Endothelial cell of umbilical vein (primary cell): Measurements from ENCODE around the gene NHLRC4. TPM values are rescaled to one million over a fixed set of nuclear protein-coding genes. Genes with fewer than 3 reads are reported as not detected.

Experiments
- BruUV-seq: library from RNA; stranded (reverse); fragments of 400-500 nt; replicated peaks from 2 replicates; lab custom pipeline; 2021; lab: Mats Ljungman, UMichigan
- CTCF ChIA-PET: fragments of 300-600, 350-600 bp; sonication (Branson Sonifier 250); formaldehyde crosslinking; loops from one replicate; lab custom pipeline; 2021; ENCODE audit warnings: antibody characterized with exemption, inconsistent platforms; lab: Charles Lee
- POLR2A ChIA-PET: fragments of 300-600, 350-600 bp; sonication (Branson Sonifier 250); formaldehyde crosslinking; loops from one replicate; lab custom pipeline; 2021; ENCODE audit warnings: antibody characterized with exemption, inconsistent platforms; lab: Charles Lee
- DNase-seq: peaks from one replicate; pipeline ENCODE4 v3.0.0-alpha.2; 2011; ENCODE audit warnings: low read depth, low spot score
- FAIRE-seq: peaks from 2 replicates; lab custom pipeline; 2011; peaks lifted over from hg19 to GRCh38; lab: Jason Lieb, UNC
- H2AFZ ChIP-seq: 2 replicates; pipeline ENCODE4 v1.6.0; 2012; ENCODE audit warnings: low read depth, low read length, control low read depth, inconsistent platforms
- H3K27ac ChIP-seq: 2 replicates; pipeline ENCODE4 v1.5.1; 2011; ENCODE audit warnings: low read depth, mild to moderate bottlenecking, control low read depth, low read length, moderate library complexity; ENCODE audit not compliant: insufficient read depth
- H3K27me3 ChIP-seq, 2 experiments: 2 replicates each; pipeline versions ENCODE4 v1.6.0 to v1.6.1; 2011; ENCODE audit warnings: low read length in 2 of 2, mixed read lengths in 1 of 2; ENCODE audit not compliant: control insufficient read depth in 2 of 2, insufficient read depth in 2 of 2
- H3K36me3 ChIP-seq, 2 experiments: 2 replicates in 1 of 2; 3 replicates in 1 of 2; pipeline ENCODE4 v1.5.1; 2011; ENCODE audit warnings: low read length in 2 of 2, mild to moderate bottlenecking in 1 of 2, moderate library complexity in 1 of 2; ENCODE audit not compliant: control insufficient read depth in 2 of 2, insufficient read depth in 2 of 2; ENCODE audit errors: extremely low read depth in 1 of 2
- H3K4me1 ChIP-seq: 3 replicates; pipeline ENCODE4 v1.5.1; 2011; ENCODE audit warnings: mild to moderate bottlenecking, low read length; ENCODE audit not compliant: control insufficient read depth, insufficient read depth; ENCODE audit errors: extremely low read depth
- H3K4me2 ChIP-seq: 2 replicates; pipeline ENCODE4 v1.6.1; 2011; ENCODE audit warnings: low read length, control low read depth, mixed read lengths; ENCODE audit not compliant: insufficient read depth
- H3K4me3 ChIP-seq, 3 experiments: fragments of 200-600 bp in 1 of 3; sonication (generic), shearing (Covaris generic) in 1 of 3; replicated peaks in 1 of 3; 2 replicates each; pipeline ENCODE4 v1.5.1; 2011 to 2016; ENCODE audit warnings: control low read depth in 3 of 3, low read length in 3 of 3, mild to moderate bottlenecking in 2 of 3, inconsistent platforms in 1 of 3, low read depth in 1 of 3, moderate library complexity in 1 of 3; ENCODE audit not compliant: insufficient read depth in 1 of 3
- H3K79me2 ChIP-seq: 2 replicates; pipeline ENCODE4 v1.6.0; 2012; ENCODE audit warnings: low read length, inconsistent platforms; ENCODE audit not compliant: control insufficient read depth, insufficient read depth
- H3K9ac ChIP-seq: replicated peaks from 2 replicates; pipeline ENCODE3; 2011; ENCODE audit warnings: low read length, control low read depth; ENCODE audit not compliant: insufficient read depth; ENCODE audit errors: extremely low read depth
- H3K9me1 ChIP-seq: replicated peaks from 3 replicates; pipeline ENCODE4 v1.6.0; 2011; ENCODE audit warnings: mild to moderate bottlenecking, low read length; ENCODE audit not compliant: control insufficient read depth, insufficient read depth; ENCODE audit errors: extremely low read depth
- H3K9me3 ChIP-seq: replicated peaks from 2 replicates; pipeline ENCODE4 v1.5.1; 2012; ENCODE audit warnings: low read length, inconsistent platforms; ENCODE audit not compliant: control insufficient read depth, insufficient read depth
- H4K20me1 ChIP-seq: replicated peaks from 2 replicates; pipeline ENCODE3; 2011; ENCODE audit warnings: mild to moderate bottlenecking, low read length; ENCODE audit not compliant: control insufficient read depth, insufficient read depth; ENCODE audit errors: extremely low read depth
- EZH2 ChIP-seq: IDR thresholded peaks from 2 replicates; pipeline ENCODE4 v1.6.1; 2012; ENCODE audit warnings: borderline replicate concordance, low read depth, mild to moderate bottlenecking, moderate library complexity, low read length, inconsistent platforms; ENCODE audit not compliant: severe bottlenecking
- FOS ChIP-seq: IDR thresholded peaks from 2 replicates; pipeline ENCODE4 v1.6.1; 2011; ENCODE audit warnings: mild to moderate bottlenecking, low read length, moderate library complexity, borderline replicate concordance; ENCODE audit not compliant: insufficient read depth
- GATA2 ChIP-seq: IDR thresholded peaks from 2 replicates; pipeline ENCODE4 v1.7.0; 2011; ENCODE audit warnings: low read depth, mild to moderate bottlenecking, moderate library complexity, mixed read lengths, low read length; ENCODE audit not compliant: insufficient read length, insufficient read depth
- JUN ChIP-seq: IDR thresholded peaks from 2 replicates; pipeline ENCODE4 v1.6.1; 2011; ENCODE audit warnings: borderline replicate concordance, low read depth; ENCODE audit not compliant: insufficient read length, insufficient read depth
- MAX ChIP-seq: IDR thresholded peaks from 2 replicates; pipeline ENCODE4 v1.6.1; 2011; ENCODE audit not compliant: insufficient read depth, insufficient read length
- MYC ChIP-seq: IDR thresholded peaks from one replicate; pipeline ENCODE4 v1.6.1; 2011; ENCODE audit warnings: mild to moderate bottlenecking, low read depth, low read length
- POLR2A ChIP-seq: IDR thresholded peaks from 2 replicates; pipeline ENCODE4 v1.6.1; 2012; ENCODE audit warnings: low read depth, mild to moderate bottlenecking, control low read depth, low read length
- POLR2AphosphoS5 ChIP-seq: IDR thresholded peaks from 2 replicates; pipeline ENCODE4 v1.6.1; 2012; ENCODE audit warnings: low read depth, mild to moderate bottlenecking, control low read depth, low read length, moderate library complexity; ENCODE audit not compliant: insufficient read depth
- dilution Hi-C: fragments of 300-500 bp; cut with MboI; formaldehyde crosslinking; loops from one replicate; pipeline ENCODE4 v1.15.0; 2019; ENCODE audit warnings: low sequenced_read_pairs; ENCODE audit not compliant: extremely low pct_ligation_motif_present
- intact Hi-C: fragments of 100-400 bp; cut with micrococcal nuclease; formaldehyde crosslinking; loops from one replicate; pipeline ENCODE4 v1.10.0; 2022
- polyA plus RNA-seq, 4 experiments: library from polyadenylated mRNA; depleted of rRNA in 3 of 4; stranded (reverse) in 3 of 4; unstranded in 1 of 4; fragments of >200 nt; gene quantifications; 2 replicates each; pipeline versions ENCODE4 v1.2.1 to v1.2.3, GENCODE V29; 2011 to 2012; ENCODE audit warnings: missing spikeins in 1 of 4
- total RNA-seq: library from RNA; stranded (reverse); gene quantifications from 2 replicates; pipeline ENCODE4 v1.2.3, GENCODE V29; 2021
- TF ChIP-seq, protein P1 (sequence below), 2 donors: IDR thresholded peaks; 1 replicate in 1 of 2; 2 replicates in 1 of 2; pipeline ENCODE4 v1.5.1; 2011; ENCODE audit warnings: low read length in 2 of 2, mild to moderate bottlenecking in 2 of 2, moderate library complexity in 2 of 2, control low read depth in 1 of 2, inconsistent platforms in 1 of 2, low read depth in 1 of 2; ENCODE audit not compliant: insufficient read depth in 1 of 2; ENCODE audit errors: extremely low read depth in 1 of 2

NHLRC4 gene
- total and polyA plus RNA-seq, 2 donors (not counting 3 experiments of a cell fraction or from before 2014, with no cell fraction given), result 0.73 to 0.94 TPM

- no peak for FAIRE-seq
- no peak for TF ChIP-seq POLR2A
- no peak for TF ChIP-seq MAX
- TF ChIP-seq MYC, result no peak
- TF ChIP-seq GATA2, result no peak
- TF ChIP-seq EZH2, result no peak
- TF ChIP-seq JUN, result no peak
- no peak for TF ChIP-seq POLR2AphosphoS5
- TF ChIP-seq, protein P1, sequence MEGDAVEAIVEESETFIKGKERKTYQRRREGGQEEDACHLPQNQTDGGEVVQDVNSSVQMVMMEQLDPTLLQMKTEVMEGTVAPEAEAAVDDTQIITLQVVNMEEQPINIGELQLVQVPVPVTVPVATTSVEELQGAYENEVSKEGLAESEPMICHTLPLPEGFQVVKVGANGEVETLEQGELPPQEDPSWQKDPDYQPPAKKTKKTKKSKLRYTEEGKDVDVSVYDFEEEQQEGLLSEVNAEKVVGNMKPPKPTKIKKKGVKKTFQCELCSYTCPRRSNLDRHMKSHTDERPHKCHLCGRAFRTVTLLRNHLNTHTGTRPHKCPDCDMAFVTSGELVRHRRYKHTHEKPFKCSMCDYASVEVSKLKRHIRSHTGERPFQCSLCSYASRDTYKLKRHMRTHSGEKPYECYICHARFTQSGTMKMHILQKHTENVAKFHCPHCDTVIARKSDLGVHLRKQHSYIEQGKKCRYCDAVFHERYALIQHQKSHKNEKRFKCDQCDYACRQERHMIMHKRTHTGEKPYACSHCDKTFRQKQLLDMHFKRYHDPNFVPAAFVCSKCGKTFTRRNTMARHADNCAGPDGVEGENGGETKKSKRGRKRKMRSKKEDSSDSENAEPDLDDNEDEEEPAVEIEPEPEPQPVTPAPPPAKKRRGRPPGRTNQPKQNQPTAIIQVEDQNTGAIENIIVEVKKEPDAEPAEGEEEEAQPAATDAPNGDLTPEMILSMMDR (IDR thresholded peaks at IDR 0.05; ENCODE audit: extremely low read depth in 1 of 2, insufficient read depth in 1 of 2, low read depth in 1 of 2, low read length in 2 of 2), result no peak
- no peak for TF ChIP-seq FOS
- ChIA-PET CTCF (no interaction called here), POLR2A (no interaction called here)
- BruUV-seq, result no TSS peak
- Histone ChIP-seq H2AFZ (no peak overlapping the region), H3K27ac (no peak overlapping the region), H3K27me3 (no peaks in the 10 kb centered on the region), H3K9me1 (no peaks in the 10 kb centered on the region), H4K20me1 (no peaks in the 10 kb centered on the region), H3K9me3 (no peaks in the 10 kb centered on the region), H3K4me1 (peaks cover 6% of the 10 kb centered on the region), H3K4me2 (no peak overlapping the region), H3K36me3 (peaks cover 0 to 14% of the 10 kb centered on the region in 2 experiments), H3K79me2 (peaks cover 5% of the 10 kb centered on the region), H3K9ac (no peak overlapping the region), H3K4me3 (no peak overlapping the region)
- dilution Hi-C loops (no loop called here), intact Hi-C loops (no loop called here)
- no peak for DNase-seq
Measured at GRCh38 chr16:552171-552570, 14.6 kb upstream of the NHLRC4 start.
